ENCODE data around the gene CCDC33. TPM values are rescaled to one million over a fixed set of nuclear protein-coding genes. Genes with fewer than 3 reads are reported as not detected.

Gene CCDC33
- total RNA-seq, 1 experiment from 2014 or later = 0.15 TPM

DNA sequence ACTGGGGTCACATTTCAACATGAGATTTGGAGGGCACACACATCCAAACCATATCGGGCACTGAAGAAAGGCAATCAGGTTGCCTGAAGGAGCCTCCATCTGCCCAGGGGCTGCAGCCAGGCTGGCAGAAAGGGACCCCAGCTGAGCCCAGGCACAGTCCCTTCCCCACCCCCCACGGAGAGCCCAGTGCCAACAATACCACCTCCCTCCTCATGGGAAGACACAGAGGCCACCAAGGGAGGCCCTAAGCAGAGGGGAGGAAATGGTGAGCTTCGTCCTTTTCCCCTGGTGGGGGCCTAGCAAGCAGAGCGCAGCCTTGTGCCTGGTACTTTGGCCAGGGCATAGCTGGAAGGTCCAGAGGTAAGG lies 30.6 kb upstream of the CCDC33 start:
- CTCF ChIA-PET = no interaction called here
- ATAC-seq = no peak

More for the DNA sequence above, 30.6 kb upstream of the CCDC33 start:
- H3K79me2 ChIP-seq (ENCODE audit: insufficient read depth, low read length) = no peaks in the 10 kb centered on the region
- intact Hi-C loops (cut with micrococcal nuclease) = no loop called here
- TF ChIP-seq, protein P1, sequence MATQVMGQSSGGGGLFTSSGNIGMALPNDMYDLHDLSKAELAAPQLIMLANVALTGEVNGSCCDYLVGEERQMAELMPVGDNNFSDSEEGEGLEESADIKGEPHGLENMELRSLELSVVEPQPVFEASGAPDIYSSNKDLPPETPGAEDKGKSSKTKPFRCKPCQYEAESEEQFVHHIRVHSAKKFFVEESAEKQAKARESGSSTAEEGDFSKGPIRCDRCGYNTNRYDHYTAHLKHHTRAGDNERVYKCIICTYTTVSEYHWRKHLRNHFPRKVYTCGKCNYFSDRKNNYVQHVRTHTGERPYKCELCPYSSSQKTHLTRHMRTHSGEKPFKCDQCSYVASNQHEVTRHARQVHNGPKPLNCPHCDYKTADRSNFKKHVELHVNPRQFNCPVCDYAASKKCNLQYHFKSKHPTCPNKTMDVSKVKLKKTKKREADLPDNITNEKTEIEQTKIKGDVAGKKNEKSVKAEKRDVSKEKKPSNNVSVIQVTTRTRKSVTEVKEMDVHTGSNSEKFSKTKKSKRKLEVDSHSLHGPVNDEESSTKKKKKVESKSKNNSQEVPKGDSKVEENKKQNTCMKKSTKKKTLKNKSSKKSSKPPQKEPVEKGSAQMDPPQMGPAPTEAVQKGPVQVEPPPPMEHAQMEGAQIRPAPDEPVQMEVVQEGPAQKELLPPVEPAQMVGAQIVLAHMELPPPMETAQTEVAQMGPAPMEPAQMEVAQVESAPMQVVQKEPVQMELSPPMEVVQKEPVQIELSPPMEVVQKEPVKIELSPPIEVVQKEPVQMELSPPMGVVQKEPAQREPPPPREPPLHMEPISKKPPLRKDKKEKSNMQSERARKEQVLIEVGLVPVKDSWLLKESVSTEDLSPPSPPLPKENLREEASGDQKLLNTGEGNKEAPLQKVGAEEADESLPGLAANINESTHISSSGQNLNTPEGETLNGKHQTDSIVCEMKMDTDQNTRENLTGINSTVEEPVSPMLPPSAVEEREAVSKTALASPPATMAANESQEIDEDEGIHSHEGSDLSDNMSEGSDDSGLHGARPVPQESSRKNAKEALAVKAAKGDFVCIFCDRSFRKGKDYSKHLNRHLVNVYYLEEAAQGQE (IDR thresholded peaks at IDR 0.05; ENCODE audit: low read depth) = no peak
- TF ChIP-seq ELF1 (IDR thresholded peaks at IDR 0.05; ENCODE audit: borderline replicate concordance, low read depth) (no peak), SP1 (IDR thresholded peaks at IDR 0.05; ENCODE audit: low read depth) (no peak), POLR2A (IDR thresholded peaks at IDR 0.05; ENCODE audit: borderline replicate concordance, extremely low read depth, insufficient read depth, insufficient read length) (no peak), ZNF274 (IDR thresholded peaks at IDR 0.05; ENCODE audit: low read depth, low read length) (no peak), SRF (IDR thresholded peaks at IDR 0.05; ENCODE audit: low read depth) (no peak)
- TF ChIP-seq, protein P2, sequence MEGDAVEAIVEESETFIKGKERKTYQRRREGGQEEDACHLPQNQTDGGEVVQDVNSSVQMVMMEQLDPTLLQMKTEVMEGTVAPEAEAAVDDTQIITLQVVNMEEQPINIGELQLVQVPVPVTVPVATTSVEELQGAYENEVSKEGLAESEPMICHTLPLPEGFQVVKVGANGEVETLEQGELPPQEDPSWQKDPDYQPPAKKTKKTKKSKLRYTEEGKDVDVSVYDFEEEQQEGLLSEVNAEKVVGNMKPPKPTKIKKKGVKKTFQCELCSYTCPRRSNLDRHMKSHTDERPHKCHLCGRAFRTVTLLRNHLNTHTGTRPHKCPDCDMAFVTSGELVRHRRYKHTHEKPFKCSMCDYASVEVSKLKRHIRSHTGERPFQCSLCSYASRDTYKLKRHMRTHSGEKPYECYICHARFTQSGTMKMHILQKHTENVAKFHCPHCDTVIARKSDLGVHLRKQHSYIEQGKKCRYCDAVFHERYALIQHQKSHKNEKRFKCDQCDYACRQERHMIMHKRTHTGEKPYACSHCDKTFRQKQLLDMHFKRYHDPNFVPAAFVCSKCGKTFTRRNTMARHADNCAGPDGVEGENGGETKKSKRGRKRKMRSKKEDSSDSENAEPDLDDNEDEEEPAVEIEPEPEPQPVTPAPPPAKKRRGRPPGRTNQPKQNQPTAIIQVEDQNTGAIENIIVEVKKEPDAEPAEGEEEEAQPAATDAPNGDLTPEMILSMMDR (IDR thresholded peaks at IDR 0.05 in 2 of 3, conservative IDR thresholded peaks at IDR 0.05 in 1 of 3; ENCODE audit: borderline replicate concordance in 1 of 3, insufficient read depth in 1 of 3, low read depth in 2 of 3, low read length in 2 of 3) = no peak
- TF ChIP-seq, protein P3, sequence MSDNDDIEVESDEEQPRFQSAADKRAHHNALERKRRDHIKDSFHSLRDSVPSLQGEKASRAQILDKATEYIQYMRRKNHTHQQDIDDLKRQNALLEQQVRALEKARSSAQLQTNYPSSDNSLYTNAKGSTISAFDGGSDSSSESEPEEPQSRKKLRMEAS (IDR thresholded peaks at IDR 0.05) = no peak
- H3K4me2 ChIP-seq (ENCODE audit: low read length) = no peak overlapping the region
- H3K36me3 ChIP-seq (ENCODE audit: control insufficient read depth in 1 of 2, insufficient read depth in 2 of 2, low read length in 2 of 2) = no peaks in the 10 kb centered on the region
- H3K27ac ChIP-seq (ENCODE audit: low read depth, low read length) = no peak overlapping the region
- H3K27me3 ChIP-seq (ENCODE audit: insufficient read depth, low read length) = peaks cover 16% of the 10 kb centered on the region; the same call in 1 of the 2 replicates
- BruUV-seq (replicated peaks) = no TSS peak
- ChIA-PET POLR2A (no interaction called here), RAD21 (ENCODE audit: low non-redundant PET in 1 of 2, low total read pairs in 2 of 2, uncharacterized antibody in 2 of 2, unreplicated experiment in 2 of 2) (no interaction called here)
- no peak overlapping the region for H3K9ac ChIP-seq (ENCODE audit: low read length)
- no peak overlapping the region for H3K4me3 ChIP-seq (replicated peaks in 1 of 2; ENCODE audit: low read depth in 1 of 2, low read length in 2 of 2)
- peaks cover 23 to 38% of the 10 kb centered on the region in 2 experiments for H3K4me1 ChIP-seq (ENCODE audit: control insufficient read depth in 1 of 2, insufficient read depth in 2 of 2, low read length in 2 of 2)
- H3K9me2 ChIP-seq (ENCODE audit: insufficient read depth) = no peaks in the 10 kb centered on the region
- H3K9me3 ChIP-seq (ENCODE audit: control insufficient read depth in 1 of 2, insufficient read depth in 1 of 2, low read depth in 1 of 2, low read length in 2 of 2) = no peaks in the 10 kb centered on the region
- DNase-seq (ENCODE audit: low read depth, low spot score) = no peak
- no peak overlapping the region for H2AFZ ChIP-seq (ENCODE audit: low read depth, low read length, poor library complexity, severe bottlenecking)
- H4K20me1 ChIP-seq (ENCODE audit: insufficient read depth) = no peaks in the 10 kb centered on the region

Measured in HCT116 (cell line).